Astrocyte (in vitro differentiated cells and primary cell): ENCODE results near the gene CYSTM1.

Experiments used
- EZH2 ChIP-seq: IDR thresholded peaks from 2 replicates; pipeline ENCODE4 v1.6.1; 2012; ENCODE audit warnings: mild to moderate bottlenecking, low read length, inconsistent platforms; ENCODE audit not compliant: insufficient read depth
- TF ChIP-seq, protein P1 (sequence below): IDR thresholded peaks from 2 replicates; pipeline ENCODE4 v1.5.1; 2011; ENCODE audit warnings: low read depth, mild to moderate bottlenecking, inconsistent platforms, low read length, moderate library complexity; ENCODE audit not compliant: insufficient read depth

DNA sequence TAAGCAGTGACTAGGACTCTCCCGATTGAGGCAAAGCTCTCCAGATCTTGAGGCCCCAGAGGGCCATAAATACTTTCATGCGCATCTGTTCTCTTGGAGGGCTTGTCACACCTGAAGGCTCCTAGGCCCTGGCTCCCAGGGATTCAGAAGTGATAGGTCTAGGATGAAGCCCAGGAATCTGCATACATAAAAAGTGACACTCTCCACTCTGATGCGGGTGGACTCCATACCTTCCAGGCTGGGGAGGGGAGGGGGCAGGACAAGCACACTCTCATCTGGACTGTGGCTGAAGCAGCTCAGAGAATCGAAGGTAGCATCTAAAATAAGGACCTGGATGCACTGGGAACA, 9.1 kb upstream of the CYSTM1 start:
- TF ChIP-seq, protein P1, sequence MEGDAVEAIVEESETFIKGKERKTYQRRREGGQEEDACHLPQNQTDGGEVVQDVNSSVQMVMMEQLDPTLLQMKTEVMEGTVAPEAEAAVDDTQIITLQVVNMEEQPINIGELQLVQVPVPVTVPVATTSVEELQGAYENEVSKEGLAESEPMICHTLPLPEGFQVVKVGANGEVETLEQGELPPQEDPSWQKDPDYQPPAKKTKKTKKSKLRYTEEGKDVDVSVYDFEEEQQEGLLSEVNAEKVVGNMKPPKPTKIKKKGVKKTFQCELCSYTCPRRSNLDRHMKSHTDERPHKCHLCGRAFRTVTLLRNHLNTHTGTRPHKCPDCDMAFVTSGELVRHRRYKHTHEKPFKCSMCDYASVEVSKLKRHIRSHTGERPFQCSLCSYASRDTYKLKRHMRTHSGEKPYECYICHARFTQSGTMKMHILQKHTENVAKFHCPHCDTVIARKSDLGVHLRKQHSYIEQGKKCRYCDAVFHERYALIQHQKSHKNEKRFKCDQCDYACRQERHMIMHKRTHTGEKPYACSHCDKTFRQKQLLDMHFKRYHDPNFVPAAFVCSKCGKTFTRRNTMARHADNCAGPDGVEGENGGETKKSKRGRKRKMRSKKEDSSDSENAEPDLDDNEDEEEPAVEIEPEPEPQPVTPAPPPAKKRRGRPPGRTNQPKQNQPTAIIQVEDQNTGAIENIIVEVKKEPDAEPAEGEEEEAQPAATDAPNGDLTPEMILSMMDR, result no peak
- no peak for TF ChIP-seq EZH2
